BLaER1 treated with 17β-estradiol and CSF1 and Interleukin-3, amounts not matched to agents 10 nM and 100 nM (cell line): ENCODE measurements around the gene ADAMTSL3.

Experiments used
- H3K27ac ChIP-seq, 11 experiments: shearing (Covaris generic); formaldehyde crosslinking; 2 replicates each; pipeline ENCODE4 v1.8.1; 2022
- H3K27me3 ChIP-seq, 11 experiments: shearing (Covaris generic); formaldehyde crosslinking; 2 replicates each; pipeline ENCODE4 v1.8.1; 2022
- H3K36me3 ChIP-seq, 11 experiments: shearing (Covaris generic); formaldehyde crosslinking; 2 replicates each; pipeline ENCODE4 v1.8.1; 2022
- H3K4me1 ChIP-seq, 10 experiments: shearing (Covaris generic); formaldehyde crosslinking; 2 replicates each; pipeline ENCODE4 v1.8.1; 2022
- H3K4me2 ChIP-seq, 11 experiments: shearing (Covaris generic); formaldehyde crosslinking; 2 replicates each; pipeline ENCODE4 v1.8.1; 2022
- H3K4me3 ChIP-seq, 10 experiments: shearing (Covaris generic); formaldehyde crosslinking; 2 replicates each; pipeline ENCODE4 v1.8.1; 2022
- H3K9ac ChIP-seq, 11 experiments: shearing (Covaris generic); formaldehyde crosslinking; 2 replicates each; pipeline ENCODE4 v1.8.1; 2022
- H3K9me3 ChIP-seq, 11 experiments: shearing (Covaris generic); formaldehyde crosslinking; replicated peaks in 1 of 11; 2 replicates each; pipeline ENCODE4 v1.8.1; 2022
- H4K20me1 ChIP-seq, 11 experiments: shearing (Covaris generic); formaldehyde crosslinking; 2 replicates each; pipeline ENCODE4 v1.8.1; 2022
- Cebpa-rat ChIP-seq, 11 experiments: shearing (Covaris generic); IDR thresholded peaks; 2 replicates each; pipeline ENCODE4 v1.8.1; 2022

Gene ADAMTSL3

GRCh38 chr15:83991163-83991562, 337.2 kb downstream of the ADAMTSL3 start:
- Histone ChIP-seq H4K20me1 (no peaks in the 10 kb centered on the region), H3K4me2 (no peak overlapping the region), H3K9ac (no peak overlapping the region), H3K27me3 (no peaks in the 10 kb centered on the region), H3K9me3 (no peaks in the 10 kb centered on the region), H3K27ac (no peak overlapping the region), H3K4me1 (peaks cover 0 to 22% (median 9%) of the 10 kb centered on the region in 10 experiments; a peak in 9 of 20 replicates), H3K36me3 (no peaks in the 10 kb centered on the region), H3K4me3 (no peak overlapping the region)
- no peak for TF ChIP-seq Cebpa-rat (IDR thresholded peaks at IDR 0.05)

- TF ChIP-seq Cebpa-rat (IDR thresholded peaks at IDR 0.05): no peak
Observed at GRCh38 chr15:83992324-83993031, 338.6 kb downstream of the ADAMTSL3 start.

GRCh38 chr15:83993591-83993990, 339.7 kb downstream of the ADAMTSL3 start:
- Histone ChIP-seq H3K4me1 (peaks cover 0 to 22% (median 9%) of the 10 kb centered on the region in 10 experiments; a peak in 9 of 20 replicates), H3K27me3 (no peaks in the 10 kb centered on the region), H3K9me3 (peaks cover 0 to 5% (median 0%) of the 10 kb centered on the region in 11 experiments; a peak in 1 of 22 replicates), H3K4me2 (no peak overlapping the region), H3K9ac (no peak overlapping the region), H3K4me3 (no peak overlapping the region), H4K20me1 (no peaks in the 10 kb centered on the region), H3K27ac (no peak overlapping the region), H3K36me3 (no peaks in the 10 kb centered on the region)
- no peak for TF ChIP-seq Cebpa-rat (IDR thresholded peaks at IDR 0.05)

More at GRCh38 chr15:83992324-83993031, 338.6 kb downstream of the ADAMTSL3 start:
- Histone ChIP-seq H3K9me3 (peaks cover 0 to 5% (median 0%) of the 10 kb centered on the region in 11 experiments; a peak in 1 of 22 replicates), H3K4me1 (peaks cover 0 to 22% (median 9%) of the 10 kb centered on the region in 10 experiments; a peak in 9 of 20 replicates), H3K36me3 (no peaks in the 10 kb centered on the region), H3K27me3 (no peaks in the 10 kb centered on the region), H3K9ac (no peak overlapping the region), H3K4me2 (no peak overlapping the region), H4K20me1 (no peaks in the 10 kb centered on the region), H3K4me3 (no peak overlapping the region), H3K27ac (no peak overlapping the region)

- no peak overlapping the region for H3K4me3 ChIP-seq
- no peaks in the 10 kb centered on the region for H3K36me3 ChIP-seq
- H3K27ac ChIP-seq: no peak overlapping the region
- H4K20me1 ChIP-seq: no peaks in the 10 kb centered on the region
- no peak for TF ChIP-seq Cebpa-rat (IDR thresholded peaks at IDR 0.05)
- H3K4me1 ChIP-seq: no peaks in the 10 kb centered on the region
- H3K4me2 ChIP-seq: no peak overlapping the region
- H3K9ac ChIP-seq: no peak overlapping the region
- H3K9me3 ChIP-seq: peaks cover 0 to 5% (median 0%) of the 10 kb centered on the region in 11 experiments; a peak in 1 of 22 replicates
- H3K27me3 ChIP-seq: no peaks in the 10 kb centered on the region
Observed at GRCh38 chr15:83998486-83998885, 344.6 kb downstream of the ADAMTSL3 start.

GRCh38 chr15:83999396-84000135, 345.6 kb downstream of the ADAMTSL3 start:
- no peak overlapping the region for H3K27ac ChIP-seq
- no peaks in the 10 kb centered on the region for H3K27me3 ChIP-seq
- H3K36me3 ChIP-seq: no peaks in the 10 kb centered on the region
- H3K9me3 ChIP-seq: peaks cover 0 to 5% (median 0%) of the 10 kb centered on the region in 11 experiments; a peak in 1 of 22 replicates
- TF ChIP-seq Cebpa-rat (IDR thresholded peaks at IDR 0.05): no peak
- H4K20me1 ChIP-seq: no peaks in the 10 kb centered on the region
- H3K4me2 ChIP-seq: no peak overlapping the region
- H3K4me3 ChIP-seq: no peak overlapping the region
- H3K4me1 ChIP-seq: no peaks in the 10 kb centered on the region
- H3K9ac ChIP-seq: no peak overlapping the region

- H3K9ac ChIP-seq: no peak overlapping the region
- H3K9me3 ChIP-seq: peaks cover 0 to 5% (median 0%) of the 10 kb centered on the region in 11 experiments; a peak in 1 of 22 replicates
- no peak overlapping the region for H3K4me3 ChIP-seq
- no peaks in the 10 kb centered on the region for H4K20me1 ChIP-seq
- H3K4me1 ChIP-seq: no peaks in the 10 kb centered on the region
- no peak for TF ChIP-seq Cebpa-rat (IDR thresholded peaks at IDR 0.05)
- no peak overlapping the region for H3K27ac ChIP-seq
- H3K4me2 ChIP-seq: no peak overlapping the region
- no peaks in the 10 kb centered on the region for H3K36me3 ChIP-seq
- no peaks in the 10 kb centered on the region for H3K27me3 ChIP-seq
Observed at GRCh38 chr15:84001037-84001436, 347.1 kb downstream of the ADAMTSL3 start.

GRCh38 chr15:84001655-84002054, 347.7 kb downstream of the ADAMTSL3 start:
- H4K20me1 ChIP-seq: no peaks in the 10 kb centered on the region
- no peak overlapping the region for H3K4me3 ChIP-seq
- H3K9me3 ChIP-seq: peaks cover 0 to 5% (median 0%) of the 10 kb centered on the region in 11 experiments; a peak in 1 of 22 replicates
- H3K4me2 ChIP-seq: no peak overlapping the region
- no peak for TF ChIP-seq Cebpa-rat (IDR thresholded peaks at IDR 0.05)
- no peak overlapping the region for H3K9ac ChIP-seq
- no peak overlapping the region for H3K27ac ChIP-seq
- no peaks in the 10 kb centered on the region for H3K4me1 ChIP-seq
- no peaks in the 10 kb centered on the region for H3K36me3 ChIP-seq
- H3K27me3 ChIP-seq: no peaks in the 10 kb centered on the region

- no peak for TF ChIP-seq Cebpa-rat (IDR thresholded peaks at IDR 0.05)
- Histone ChIP-seq H3K4me2 (no peak overlapping the region), H3K9ac (no peak overlapping the region), H3K27me3 (no peaks in the 10 kb centered on the region), H3K4me1 (no peaks in the 10 kb centered on the region), H3K4me3 (no peak overlapping the region), H3K9me3 (no peaks in the 10 kb centered on the region), H3K36me3 (no peaks in the 10 kb centered on the region), H4K20me1 (no peaks in the 10 kb centered on the region), H3K27ac (no peak overlapping the region)
Observed at GRCh38 chr15:84003791-84004503, 350.0 kb downstream of the ADAMTSL3 start.

GRCh38 chr15:84006421-84006820, 352.5 kb downstream of the ADAMTSL3 start:
- TF ChIP-seq Cebpa-rat (IDR thresholded peaks at IDR 0.05): no peak
- no peaks in the 10 kb centered on the region for H3K36me3 ChIP-seq
- H3K9ac ChIP-seq: no peak overlapping the region
- no peak overlapping the region for H3K27ac ChIP-seq
- H3K4me2 ChIP-seq: no peak overlapping the region
- H3K4me3 ChIP-seq: no peak overlapping the region
- no peaks in the 10 kb centered on the region for H3K4me1 ChIP-seq
- no peaks in the 10 kb centered on the region for H3K9me3 ChIP-seq
- no peaks in the 10 kb centered on the region for H4K20me1 ChIP-seq
- H3K27me3 ChIP-seq: no peaks in the 10 kb centered on the region
